HG02981 (cell line): ENCODE results near the gene ZGPAT.
"Not testable (repeated sequence)": the region's sequence is repeated elsewhere in the genome, so short reads cannot be mapped to it uniquely, and the experiment has no call there.

Experiments
- ATAC-seq: cut with Tn5 transposase; IDR thresholded peaks from one replicate; pipeline ENCODE4 v1.9.1; 2021; ENCODE audit warnings: mild to moderate bottlenecking, moderate library complexity; ENCODE audit not compliant: unreplicated experiment

ZGPAT gene

DNA sequence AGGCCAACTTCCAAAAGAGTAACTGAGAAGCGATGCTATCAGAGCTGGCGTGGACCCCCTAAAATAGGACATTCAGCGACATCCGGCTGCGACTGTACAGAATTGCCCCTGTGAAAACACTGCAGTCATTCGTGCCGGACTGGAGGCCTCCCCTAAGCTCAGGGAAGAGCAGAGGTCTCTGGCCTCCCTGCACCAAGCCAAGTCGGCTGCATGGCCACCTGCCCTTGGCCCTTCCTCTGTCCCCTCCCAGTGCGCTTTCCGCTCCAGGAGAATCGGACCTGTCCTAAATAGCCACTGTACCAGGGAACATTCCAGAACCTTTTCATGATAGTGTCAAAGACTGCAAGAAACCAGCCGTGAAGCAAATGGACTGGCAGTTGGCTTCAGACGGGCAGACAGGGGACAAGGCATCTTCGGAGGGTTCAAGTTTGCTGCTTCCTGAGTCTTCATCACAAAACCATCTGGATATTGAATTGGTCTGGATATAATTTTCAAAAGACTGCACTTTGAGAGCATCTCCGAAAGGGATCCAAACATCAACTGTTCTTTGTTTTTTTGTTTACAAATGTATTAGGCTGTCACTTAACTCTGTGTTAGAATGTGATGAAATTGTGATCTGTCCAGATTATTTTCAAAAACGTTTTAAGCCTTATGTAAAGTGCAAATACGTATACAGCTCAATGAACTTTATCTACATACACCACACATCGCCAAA, 48.3 kb downstream of the ZGPAT start:
- ATAC-seq: no peak

DNA sequence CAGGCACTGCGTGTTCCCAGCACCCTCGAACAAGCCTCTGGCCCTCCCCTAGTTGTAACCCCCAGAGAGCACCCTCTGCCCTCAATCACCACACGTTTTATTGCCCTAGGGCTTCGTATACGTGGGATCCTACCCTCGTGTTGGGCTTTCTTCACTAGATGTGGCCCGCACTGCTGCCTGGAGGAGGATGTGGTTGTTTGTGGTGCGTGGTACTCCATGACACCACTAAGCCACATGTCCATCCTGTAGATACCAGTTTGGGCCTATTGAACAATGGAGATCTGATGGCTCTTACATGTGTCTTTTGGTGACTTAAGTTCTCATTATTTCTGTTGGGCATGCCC, 48.8 kb downstream of the ZGPAT start:
- no peak for ATAC-seq

DNA sequence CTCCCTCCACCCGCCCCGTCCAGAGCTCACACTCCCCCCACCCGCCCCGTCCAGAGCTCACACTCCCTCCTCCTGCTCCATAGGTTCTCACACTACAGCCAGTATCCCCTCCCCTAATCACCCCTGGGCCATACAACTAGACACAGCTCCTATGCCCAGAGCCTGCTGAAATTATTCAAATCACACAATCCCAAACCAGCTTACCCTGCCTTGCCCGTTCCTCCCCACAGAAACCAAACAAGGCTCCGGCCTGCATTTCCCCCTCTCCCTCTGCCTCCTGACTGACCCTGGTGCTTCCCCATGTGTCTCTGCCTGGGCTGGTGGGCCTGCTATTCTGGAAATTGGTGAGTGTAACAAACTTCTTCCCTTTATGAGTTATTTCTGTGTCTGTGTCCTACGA, 50.3 kb downstream of the ZGPAT start:
- ATAC-seq: no peak

DNA sequence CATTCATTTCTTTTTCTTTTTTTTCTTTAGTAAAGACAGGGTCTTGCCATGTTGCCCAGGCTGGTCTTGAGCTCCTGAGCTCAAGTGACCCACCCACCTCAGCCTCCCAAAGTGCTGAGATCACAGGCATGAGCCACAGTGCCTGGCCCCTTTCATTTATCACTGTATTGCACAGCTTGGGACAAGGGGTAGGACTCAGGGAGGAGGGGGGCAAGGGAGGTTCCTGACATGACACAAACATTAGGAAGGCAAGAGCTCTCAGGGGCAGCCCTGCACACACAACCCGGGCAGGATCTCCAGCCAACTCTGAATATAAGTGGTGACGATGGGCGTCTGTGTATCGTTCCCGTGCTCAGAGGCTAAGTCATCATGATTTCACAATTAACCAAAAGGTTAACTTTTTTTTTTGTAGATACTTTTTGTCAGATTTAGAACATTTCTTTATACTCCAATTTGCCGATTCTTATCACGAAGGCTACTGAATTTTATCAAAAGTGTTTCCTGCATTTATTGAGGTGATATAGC, 51.6 kb downstream of the ZGPAT start:
- no peak for ATAC-seq

GRCh38 chr20:63765082-63765873, 57.4 kb downstream of the ZGPAT start:
- ATAC-seq: no peak

- no peak for ATAC-seq
These were observed 58.1 kb downstream of the ZGPAT start for GRCh38 chr20:63765902-63766301.

GRCh38 chr20:63766695-63767426, 59.0 kb downstream of the ZGPAT start:
- ATAC-seq: no peak

DNA sequence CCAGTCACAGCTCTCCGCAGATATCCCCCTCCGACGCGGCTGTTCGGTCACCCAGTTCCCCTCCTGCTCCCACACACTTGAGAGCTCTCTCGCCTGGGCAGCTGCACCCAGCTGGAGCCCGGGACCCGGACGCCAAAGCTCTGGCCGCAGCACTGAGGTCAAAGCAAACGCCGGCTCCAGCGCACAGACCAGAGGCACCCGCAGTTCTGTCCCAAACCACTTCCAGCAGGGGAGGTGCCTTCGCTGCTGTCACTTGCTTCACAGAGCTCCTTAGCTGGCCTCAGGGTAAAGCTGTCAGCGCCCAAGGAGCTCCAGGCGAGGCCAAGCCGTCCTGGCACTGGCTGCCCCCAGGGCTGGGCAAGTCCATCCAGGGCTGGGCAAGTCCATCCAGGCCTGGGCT, 59.6 kb downstream of the ZGPAT start:
- ATAC-seq: no peak

GRCh38 chr20:63767886-63768285, 60.0 kb downstream of the ZGPAT start:
- ATAC-seq: no peak

- no peak for ATAC-seq
These were observed 61.0 kb downstream of the ZGPAT start for GRCh38 chr20:63768591-63769515.

- no peak for ATAC-seq
These were observed 62.1 kb downstream of the ZGPAT start for GRCh38 chr20:63769891-63770474.

GRCh38 chr20:63771046-63771707, 63.3 kb downstream of the ZGPAT start:
- ATAC-seq: no peak

- ATAC-seq: no peak
These were observed 65.1 kb downstream of the ZGPAT start for GRCh38 chr20:63772781-63773518.

GRCh38 chr20:63773571-63774241, 65.9 kb downstream of the ZGPAT start:
- ATAC-seq: no peak

GRCh38 chr20:63774306-63774705, 66.5 kb downstream of the ZGPAT start:
- ATAC-seq: no peak

DNA sequence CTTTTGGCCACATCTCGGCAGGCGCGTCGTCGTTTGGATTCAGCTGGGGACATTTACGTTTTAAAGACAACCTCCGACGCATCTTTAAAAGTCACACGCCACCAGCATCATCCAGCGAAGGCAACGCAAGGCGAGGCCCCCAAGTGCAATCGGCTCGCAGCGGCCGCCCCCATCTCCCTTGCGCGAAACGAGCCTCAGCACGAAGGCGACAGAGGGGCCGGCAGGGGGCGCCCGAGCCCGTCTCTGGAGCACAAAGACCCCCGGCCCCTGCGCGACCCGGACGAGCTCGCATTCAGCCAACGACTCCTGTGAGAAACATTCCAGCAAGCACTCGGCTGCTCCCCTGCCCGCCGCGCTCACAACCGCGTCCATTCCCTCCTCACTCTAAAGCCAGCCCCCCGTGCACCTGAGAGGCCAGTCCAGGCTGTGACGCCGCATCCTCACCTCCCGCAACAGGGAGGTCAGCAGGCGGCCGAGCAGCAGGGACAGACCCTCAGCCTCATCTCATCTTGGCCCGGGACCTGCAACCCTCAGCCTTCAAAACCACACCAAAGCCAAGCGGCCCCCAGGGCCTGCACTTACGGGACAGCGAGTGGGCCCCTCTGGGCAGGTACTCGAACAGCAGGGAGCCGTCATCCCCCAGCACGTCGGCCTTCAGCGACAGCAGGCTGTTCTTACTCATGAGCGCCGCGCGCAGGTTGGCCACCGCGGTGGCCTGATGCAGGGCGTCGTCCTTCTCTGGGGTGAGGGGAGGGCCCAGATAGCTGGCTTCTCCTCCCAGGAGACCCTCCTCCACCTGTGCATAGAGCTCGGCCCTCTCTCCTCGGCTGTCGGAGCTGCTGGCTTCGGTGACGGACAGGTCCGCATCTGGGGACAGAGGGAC, 67.5 kb downstream of the ZGPAT start:
- ATAC-seq: no peak

DNA sequence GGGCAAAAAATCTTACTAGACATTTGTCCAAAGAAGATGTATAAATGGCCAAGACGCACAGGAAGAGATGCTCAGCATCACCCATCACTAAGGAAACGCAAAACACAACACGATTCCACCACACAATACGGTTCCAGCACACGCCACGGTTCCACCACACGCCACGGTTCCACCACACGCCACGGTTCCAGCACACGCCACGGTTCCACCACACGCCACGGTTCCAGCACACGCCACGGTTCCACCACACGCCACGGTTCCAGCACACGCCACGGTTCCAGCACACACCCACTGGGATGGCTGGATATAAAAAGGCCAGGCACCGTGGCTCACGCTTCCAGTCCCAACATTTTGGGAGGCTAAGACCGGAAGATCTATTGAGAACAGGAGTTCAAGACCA, 69.0 kb downstream of the ZGPAT start:
- ATAC-seq: not testable (repeated sequence)
